ENCODE measurements around the gene DDX46.

Gene DDX46

GRCh38 chr5:134793111-134793510, 34.5 kb downstream of the DDX46 start:
- H3K9me3 ChIP-seq (replicated peaks; ENCODE audit: insufficient read depth, low read length): no peaks in the 10 kb centered on the region
- TF ChIP-seq EZH2phosphoT487 (IDR thresholded peaks at IDR 0.05; ENCODE audit: low read length) (no peak), EZH2 (optimal IDR thresholded peaks at IDR 0.05; ENCODE audit: low read depth, low read length) (no peak)
- TF ChIP-seq, protein P1, sequence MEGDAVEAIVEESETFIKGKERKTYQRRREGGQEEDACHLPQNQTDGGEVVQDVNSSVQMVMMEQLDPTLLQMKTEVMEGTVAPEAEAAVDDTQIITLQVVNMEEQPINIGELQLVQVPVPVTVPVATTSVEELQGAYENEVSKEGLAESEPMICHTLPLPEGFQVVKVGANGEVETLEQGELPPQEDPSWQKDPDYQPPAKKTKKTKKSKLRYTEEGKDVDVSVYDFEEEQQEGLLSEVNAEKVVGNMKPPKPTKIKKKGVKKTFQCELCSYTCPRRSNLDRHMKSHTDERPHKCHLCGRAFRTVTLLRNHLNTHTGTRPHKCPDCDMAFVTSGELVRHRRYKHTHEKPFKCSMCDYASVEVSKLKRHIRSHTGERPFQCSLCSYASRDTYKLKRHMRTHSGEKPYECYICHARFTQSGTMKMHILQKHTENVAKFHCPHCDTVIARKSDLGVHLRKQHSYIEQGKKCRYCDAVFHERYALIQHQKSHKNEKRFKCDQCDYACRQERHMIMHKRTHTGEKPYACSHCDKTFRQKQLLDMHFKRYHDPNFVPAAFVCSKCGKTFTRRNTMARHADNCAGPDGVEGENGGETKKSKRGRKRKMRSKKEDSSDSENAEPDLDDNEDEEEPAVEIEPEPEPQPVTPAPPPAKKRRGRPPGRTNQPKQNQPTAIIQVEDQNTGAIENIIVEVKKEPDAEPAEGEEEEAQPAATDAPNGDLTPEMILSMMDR (IDR thresholded peaks at IDR 0.05; ENCODE audit: low read length): no peak
- DNase-seq: no peak
- no peaks in the 10 kb centered on the region for H4K20me1 ChIP-seq (ENCODE audit: insufficient read depth, low read length)
- H3K27ac ChIP-seq (ENCODE audit: low read length): no peak overlapping the region
- no peaks in the 10 kb centered on the region for H3K79me2 ChIP-seq (ENCODE audit: low read length)
- peaks cover 12% of the 10 kb centered on the region; the same call in 1 of the 2 replicates for H3K36me3 ChIP-seq (replicated peaks; ENCODE audit: insufficient read depth, low read length)
- no peak overlapping the region for H2AFZ ChIP-seq (ENCODE audit: low read length)
- H3K9me2 ChIP-seq (replicated peaks; ENCODE audit: insufficient read depth, low read length): no peaks in the 10 kb centered on the region
- H3K4me3 ChIP-seq (ENCODE audit: low read length): no peak overlapping the region
- no peak overlapping the region for H3K9ac ChIP-seq (ENCODE audit: low read length)
- H3K27me3 ChIP-seq (replicated peaks; ENCODE audit: insufficient read depth, low read length): no peaks in the 10 kb centered on the region
- H3F3A ChIP-seq (ENCODE audit: insufficient read depth, low read length): 0 out of 2 replicates have a peak, but pooled peaks cover under 1% of the 10 kb centered on the region
- H3K4me1 ChIP-seq (ENCODE audit: low read length): peaks cover 3% of the 10 kb centered on the region; the same call in 1 of the 2 replicates
- no peak overlapping the region for H3K4me2 ChIP-seq (ENCODE audit: low read depth, low read length)

DNA sequence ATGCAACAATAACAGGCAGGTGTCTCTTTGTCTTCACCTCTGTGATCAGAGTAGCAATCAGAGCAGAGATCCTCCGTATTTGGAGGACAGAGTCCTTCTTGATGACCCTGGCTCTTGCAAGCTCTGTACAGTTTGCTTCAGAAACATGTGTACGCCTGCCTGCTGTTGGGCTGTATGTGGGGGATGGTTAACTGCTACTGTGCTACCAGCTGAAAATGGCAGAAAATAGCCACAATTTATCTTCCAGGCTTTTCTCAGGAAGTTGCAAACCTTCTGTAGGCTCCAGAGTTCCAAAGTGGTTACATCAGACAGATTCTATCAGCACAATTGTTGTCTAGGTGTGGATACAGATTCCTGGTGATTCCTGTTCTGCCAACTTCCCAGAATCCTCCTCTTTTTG, 35.5 kb downstream of the DDX46 start:
- Histone ChIP-seq H3K9me3 (replicated peaks; ENCODE audit: insufficient read depth, low read length) (no peaks in the 10 kb centered on the region), H3K27me3 (replicated peaks; ENCODE audit: insufficient read depth, low read length) (no peaks in the 10 kb centered on the region), H3K4me3 (ENCODE audit: low read length) (no peak overlapping the region), H3K79me2 (ENCODE audit: low read length) (no peaks in the 10 kb centered on the region), H3F3A (ENCODE audit: insufficient read depth, low read length) (peaks cover 8% of the 10 kb centered on the region; the same call in 1 of the 2 replicates), H3K9ac (ENCODE audit: low read length) (no peak overlapping the region), H3K27ac (ENCODE audit: low read length) (no peak overlapping the region), H3K4me1 (ENCODE audit: low read length) (peaks cover 3% of the 10 kb centered on the region; the same call in 1 of the 2 replicates), H4K20me1 (ENCODE audit: insufficient read depth, low read length) (no peaks in the 10 kb centered on the region), H3K36me3 (replicated peaks; ENCODE audit: insufficient read depth, low read length) (peaks cover 9% of the 10 kb centered on the region; the same call in 1 of the 2 replicates), H2AFZ (ENCODE audit: low read length) (no peak overlapping the region), H3K9me2 (replicated peaks; ENCODE audit: insufficient read depth, low read length) (no peaks in the 10 kb centered on the region), H3K4me2 (ENCODE audit: low read depth, low read length) (no peak overlapping the region)
- no peak for DNase-seq
- TF ChIP-seq, protein P1 (IDR thresholded peaks at IDR 0.05; ENCODE audit: low read length): no peak
- TF ChIP-seq EZH2 (optimal IDR thresholded peaks at IDR 0.05; ENCODE audit: low read depth, low read length) (no peak), EZH2phosphoT487 (IDR thresholded peaks at IDR 0.05; ENCODE audit: low read length) (no peak)

GRCh38 chr5:134794819-134795218, 36.2 kb downstream of the DDX46 start:
- Histone ChIP-seq H3K9ac (ENCODE audit: low read length) (no peak overlapping the region), H3K4me3 (ENCODE audit: low read length) (no peak overlapping the region), H3K9me3 (replicated peaks; ENCODE audit: insufficient read depth, low read length) (no peaks in the 10 kb centered on the region), H4K20me1 (ENCODE audit: insufficient read depth, low read length) (no peaks in the 10 kb centered on the region), H2AFZ (ENCODE audit: low read length) (no peak overlapping the region), H3K79me2 (ENCODE audit: low read length) (no peaks in the 10 kb centered on the region), H3K36me3 (replicated peaks; ENCODE audit: insufficient read depth, low read length) (peaks cover 9% of the 10 kb centered on the region; the same call in 1 of the 2 replicates), H3K4me1 (ENCODE audit: low read length) (peaks cover 3% of the 10 kb centered on the region; the same call in 1 of the 2 replicates), H3K4me2 (ENCODE audit: low read depth, low read length) (no peak overlapping the region), H3F3A (ENCODE audit: insufficient read depth, low read length) (peaks cover 8% of the 10 kb centered on the region; the same call in 1 of the 2 replicates), H3K27me3 (replicated peaks; ENCODE audit: insufficient read depth, low read length) (no peaks in the 10 kb centered on the region), H3K9me2 (replicated peaks; ENCODE audit: insufficient read depth, low read length) (no peaks in the 10 kb centered on the region), H3K27ac (ENCODE audit: low read length) (no peak overlapping the region)
- TF ChIP-seq EZH2 (optimal IDR thresholded peaks at IDR 0.05; ENCODE audit: low read depth, low read length): no peak
- TF ChIP-seq, protein P1 (IDR thresholded peaks at IDR 0.05; ENCODE audit: low read length): no peak
- no peak for TF ChIP-seq EZH2phosphoT487 (IDR thresholded peaks at IDR 0.05; ENCODE audit: low read length)
- DNase-seq: no peak

Measured in MM.1S (cell line).